DMS53 (cell line): ENCODE data around the gene CEP70.

ENCODE experiments used
- DNase-seq: peaks from one replicate; lab custom pipeline; 2025; lab: John Stamatoyannopoulos, UW

Gene CEP70

GRCh38 chr3:138452436-138452835 is 141.6 kb downstream of the CEP70 start:
- DNase-seq = no peak

DNA sequence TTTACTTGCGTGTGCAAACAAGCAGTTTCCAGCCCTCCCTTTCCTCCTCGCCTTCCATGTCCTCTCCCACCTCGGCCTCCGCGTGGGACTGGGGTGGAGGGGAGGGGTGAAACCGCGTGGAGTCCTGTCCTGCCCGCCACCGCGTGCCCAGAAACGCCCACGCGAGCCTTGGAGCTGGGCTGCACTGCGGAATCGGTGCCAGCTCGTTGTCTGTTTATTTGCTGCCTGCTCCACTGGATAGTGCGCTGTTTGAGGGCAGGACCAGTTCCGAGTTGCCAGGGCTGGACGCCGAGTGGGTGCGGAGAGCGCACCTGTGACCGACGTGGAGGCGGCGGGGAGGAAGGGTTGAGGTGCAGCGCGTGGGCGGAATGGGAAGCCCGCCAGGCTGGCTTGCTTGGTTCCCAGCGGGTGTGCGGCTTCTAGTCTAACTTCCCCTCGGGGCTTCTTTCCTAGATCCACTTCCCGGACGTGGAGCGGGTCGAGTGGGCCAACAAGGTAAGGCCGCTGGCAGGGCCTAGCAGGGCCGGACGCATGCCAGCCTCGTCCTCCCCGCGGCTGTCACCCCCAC is 142.4 kb downstream of the CEP70 start:
- no peak for DNase-seq

- no peak for DNase-seq
These were observed 143.2 kb downstream of the CEP70 start for GRCh38 chr3:138450704-138451424.

DNA sequence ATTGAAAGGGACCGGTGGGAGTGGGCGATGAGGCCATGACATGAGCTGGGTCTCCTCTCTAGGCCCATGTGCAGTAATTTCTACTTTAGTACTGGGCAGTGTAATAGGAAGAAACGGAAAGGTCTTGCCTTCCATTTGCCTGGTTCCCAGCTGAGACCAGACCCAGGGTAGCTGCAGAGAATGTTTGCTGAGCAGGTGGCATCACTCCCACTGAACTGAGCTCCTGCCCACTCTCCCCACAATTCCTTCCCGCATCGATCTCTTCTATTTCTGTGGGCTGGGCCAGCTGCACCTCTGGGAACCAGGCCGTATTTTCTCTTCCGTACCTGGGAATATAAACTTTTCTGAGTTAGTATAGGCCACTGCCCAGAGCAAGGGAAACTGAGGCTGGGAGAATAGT is 143.9 kb downstream of the CEP70 start:
- no peak for DNase-seq

DNA sequence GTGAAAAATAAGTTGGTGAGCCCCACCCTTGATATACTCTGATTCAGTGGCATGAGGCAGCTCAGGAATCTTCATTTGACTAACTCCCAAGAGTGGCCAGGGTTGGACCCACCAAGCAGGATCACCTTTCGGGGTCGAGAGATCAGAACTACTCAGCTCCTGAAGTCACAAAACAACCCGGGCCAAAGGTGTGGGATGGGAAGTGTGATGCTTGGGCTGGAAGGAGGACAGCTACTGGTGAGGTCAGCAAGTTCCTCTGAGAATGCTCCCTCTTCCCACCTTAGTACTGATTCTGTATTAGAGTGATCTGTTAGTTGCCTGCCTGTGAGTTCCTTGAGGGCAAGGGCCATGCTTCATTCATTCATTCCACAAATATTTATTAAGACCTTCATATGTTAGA is 144.6 kb downstream of the CEP70 start:
- DNase-seq = no peak

DNA sequence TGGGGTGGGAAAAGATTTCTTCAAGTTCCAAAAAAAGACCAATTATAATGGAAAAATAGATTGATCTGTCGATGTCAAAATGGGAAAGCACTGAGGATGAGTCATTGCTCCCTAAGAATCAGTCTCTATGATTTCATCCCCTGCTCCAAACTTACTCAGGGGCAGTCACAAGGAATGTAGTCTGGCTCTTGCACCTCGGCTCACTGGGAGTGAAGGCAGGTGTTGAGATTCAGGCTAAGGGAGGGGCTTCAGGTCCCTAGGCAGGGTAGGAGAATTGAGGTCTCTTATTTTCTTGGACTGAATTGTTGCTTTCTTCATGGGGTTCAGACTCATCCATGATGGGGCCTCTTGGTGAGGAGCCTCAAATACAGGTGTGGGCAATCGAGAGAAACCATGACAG is 145.4 kb downstream of the CEP70 start:
- DNase-seq = no peak

DNA sequence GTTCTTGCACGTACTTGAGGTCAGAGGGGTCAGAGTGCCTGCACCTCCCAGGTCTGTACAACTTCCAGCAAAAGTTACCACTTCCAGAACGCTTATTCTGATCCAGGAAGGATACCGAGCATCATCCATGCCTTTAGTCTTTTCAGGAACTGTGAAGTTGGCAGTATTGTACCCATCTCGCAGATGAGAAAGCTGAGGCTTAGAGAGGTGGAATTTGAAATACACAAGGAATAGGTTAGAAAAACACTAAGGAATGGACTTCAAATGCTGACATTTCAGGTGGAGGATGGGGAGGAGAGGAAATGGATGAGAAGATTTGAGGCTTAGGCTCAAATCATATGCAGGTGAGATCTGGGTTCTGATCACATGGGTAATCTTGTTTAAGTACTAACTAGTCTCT is 148.4 kb downstream of the CEP70 start:
- no peak for DNase-seq

- DNase-seq = no peak
These were observed 148.8 kb downstream of the CEP70 start for GRCh38 chr3:138445236-138445635.
